Liver (tissue), 9 donors: ENCODE results near the gene ZNF22. TPM values are rescaled to one million over a fixed set of nuclear protein-coding genes. Genes with fewer than 3 reads are reported as not detected.
A peak's percentile ranks its signal among the peaks of the same experiment; 100 is the strongest.

ENCODE experiments used
- DNase-seq: peaks from one replicate; pipeline ENCODE4 v3.0.0-alpha.2; 2017; ENCODE audit warnings: low spot score
- H3K27ac ChIP-seq, 2 donors: one replicate each; pipeline ENCODE4 v1.7.0; 2013; ENCODE audit warnings: inconsistent platforms in 2 of 2, low read length in 2 of 2, control low read depth in 1 of 2, low read depth in 1 of 2, mild to moderate bottlenecking in 1 of 2
- H3K27me3 ChIP-seq, 4 donors: one replicate each; pipeline versions ENCODE4 v1.6.1 to v1.7.0; 2013; ENCODE audit warnings: low read length in 3 of 4, inconsistent platforms in 1 of 4, mild to moderate bottlenecking in 1 of 4, moderate library complexity in 1 of 4; ENCODE audit not compliant: control insufficient read depth in 4 of 4, insufficient read depth in 4 of 4
- H3K36me3 ChIP-seq, 4 donors: one replicate each; pipeline versions ENCODE4 v1.6.1 to v1.7.0; 2013; ENCODE audit warnings: low read length in 3 of 4, mild to moderate bottlenecking in 3 of 4, low read depth in 1 of 4, moderate library complexity in 1 of 4; ENCODE audit not compliant: control insufficient read depth in 4 of 4, insufficient read depth in 3 of 4
- H3K4me1 ChIP-seq, 4 donors: one replicate each; pipeline versions ENCODE4 v1.6.1 to v1.7.0; 2013; ENCODE audit warnings: low read length in 3 of 4, mild to moderate bottlenecking in 3 of 4, moderate library complexity in 1 of 4; ENCODE audit not compliant: control insufficient read depth in 4 of 4, insufficient read depth in 4 of 4
- H3K4me3 ChIP-seq, 3 donors: one replicate each; pipeline versions ENCODE4 v1.6.1 to v1.7.0; 2013; ENCODE audit warnings: low read length in 3 of 3, control low read depth in 1 of 3, low read depth in 1 of 3, mild to moderate bottlenecking in 1 of 3
- H3K9ac ChIP-seq, 2 donors: one replicate each; pipeline ENCODE4 v1.7.0; 2013; ENCODE audit warnings: low read length in 2 of 2, mild to moderate bottlenecking in 2 of 2, moderate library complexity in 2 of 2, control low read depth in 1 of 2, low read depth in 1 of 2
- H3K9me3 ChIP-seq, 4 donors: one replicate each; pipeline versions ENCODE4 v1.6.1 to v1.7.0; 2013; ENCODE audit warnings: low read length in 3 of 4; ENCODE audit not compliant: control insufficient read depth in 4 of 4
- EGR1 ChIP-seq, 2 donors: IDR thresholded peaks; 2 replicates each; pipeline ENCODE4 v1.6.1; 2016 to 2018; ENCODE audit warnings: antibody characterized with exemption in 2 of 2, low read depth in 2 of 2
- FOXA1 ChIP-seq: IDR thresholded peaks from 2 replicates; pipeline ENCODE4 v1.6.1; 2016; ENCODE audit warnings: antibody characterized with exemption
- FOXA2 ChIP-seq: IDR thresholded peaks from 2 replicates; pipeline ENCODE4 v1.6.1; 2016; ENCODE audit warnings: antibody characterized with exemption
- GABPA ChIP-seq, 2 donors: IDR thresholded peaks in 1 of 2; conservative IDR thresholded peaks in 1 of 2; 2 replicates each; pipeline ENCODE4 v1.6.1; 2016; ENCODE audit warnings: antibody characterized with exemption in 2 of 2, mild to moderate bottlenecking in 1 of 2, moderate library complexity in 1 of 2
- HNF4A ChIP-seq, 2 donors: conservative IDR thresholded peaks; 2 replicates each; pipeline ENCODE4 v1.6.1; 2016; ENCODE audit warnings: antibody characterized with exemption in 2 of 2, mild to moderate bottlenecking in 2 of 2
- HNF4G ChIP-seq: IDR thresholded peaks from 2 replicates; pipeline ENCODE4 v1.6.1; 2016; ENCODE audit warnings: antibody characterized with exemption
- JUND ChIP-seq, 2 donors: IDR thresholded peaks; 2 replicates each; pipeline ENCODE4 v1.6.1; 2016; ENCODE audit warnings: antibody characterized with exemption in 2 of 2
- NR2F2 ChIP-seq: IDR thresholded peaks from 2 replicates; pipeline ENCODE4 v1.6.1; 2016; ENCODE audit warnings: antibody characterized with exemption
- RAD21 ChIP-seq, 2 donors: IDR thresholded peaks; 2 replicates each; pipeline ENCODE4 v1.6.1; 2016; ENCODE audit warnings: antibody characterized with exemption in 2 of 2, mild to moderate bottlenecking in 2 of 2
- RXRA ChIP-seq, 2 donors: IDR thresholded peaks; 2 replicates each; pipeline ENCODE4 v1.6.1; 2017 to 2018; ENCODE audit warnings: antibody characterized with exemption in 2 of 2, mild to moderate bottlenecking in 1 of 2
- SP1 ChIP-seq: IDR thresholded peaks from 2 replicates; pipeline ENCODE4 v1.6.1; 2018; ENCODE audit warnings: antibody characterized with exemption, mild to moderate bottlenecking
- TAF1 ChIP-seq: conservative IDR thresholded peaks from 2 replicates; pipeline ENCODE4 v1.6.1; 2016; ENCODE audit warnings: antibody characterized with exemption, mild to moderate bottlenecking
- YY1 ChIP-seq: IDR thresholded peaks from 2 replicates; pipeline ENCODE4 v1.6.1; 2016; ENCODE audit warnings: antibody characterized with exemption, mild to moderate bottlenecking
- WGBS: extraction: QIAGEN DNeasy Blood & Tissue Kit; methylation state at CpG from one replicate; pipeline ENCODE4 v1.1.7; 2013; 5-methylcytosine and 5-hydroxymethylcytosine counted together
- polyA plus RNA-seq, 2 donors: library from polyadenylated mRNA; stranded (reverse) in 1 of 2; unstranded in 1 of 2; fragments of 200-250 nt in 1 of 2; fragments of >200 nt in 1 of 2; fragmentation: Nextera tagmentation in 1 of 2; extraction: Ambion mirVana in 1 of 2; gene quantifications; one replicate each; pipeline versions ENCODE4 v1.2.1 to v1.2.3, GENCODE V29; 2013 to 2015
- total RNA-seq, 2 donors: library from RNA; depleted of rRNA; stranded (reverse); fragments of >200 nt; gene quantifications; one replicate each; pipeline ENCODE4 v1.2.3, GENCODE V29; 2014
- TF ChIP-seq, protein P1 (sequence below): IDR thresholded peaks from 2 replicates; pipeline ENCODE4 v1.6.1; 2016; ENCODE audit warnings: antibody characterized with exemption, mild to moderate bottlenecking
- TF ChIP-seq, protein P2 (sequence below): IDR thresholded peaks from 2 replicates; pipeline ENCODE4 v1.6.1; 2016; ENCODE audit warnings: antibody characterized with exemption
- TF ChIP-seq, protein P3 (sequence below): fragments of 150-350 bp; IDR thresholded peaks from 2 replicates; pipeline ENCODE4 v1.5.1; 2017; ENCODE audit warnings: improper control_type of control experiment, low read depth, low read length; ENCODE audit not compliant: missing input control
- TF ChIP-seq, protein P4 (sequence below): IDR thresholded peaks from 2 replicates; pipeline ENCODE4 v1.6.1; 2016; ENCODE audit warnings: antibody characterized with exemption
- TF ChIP-seq, protein P5 (sequence below): IDR thresholded peaks from 2 replicates; pipeline ENCODE4 v1.6.1; 2016; ENCODE audit warnings: antibody characterized with exemption
- donor health status: healthy.
- donor health status: healthy.
- donor health status: healthy.
- donor health status: healthy.
- donor health status: healthy.

The ZNF22 gene
- total and polyA plus RNA-seq, 4 donors = 10.3 to 22.6 (median 20.3) TPM

DNA sequence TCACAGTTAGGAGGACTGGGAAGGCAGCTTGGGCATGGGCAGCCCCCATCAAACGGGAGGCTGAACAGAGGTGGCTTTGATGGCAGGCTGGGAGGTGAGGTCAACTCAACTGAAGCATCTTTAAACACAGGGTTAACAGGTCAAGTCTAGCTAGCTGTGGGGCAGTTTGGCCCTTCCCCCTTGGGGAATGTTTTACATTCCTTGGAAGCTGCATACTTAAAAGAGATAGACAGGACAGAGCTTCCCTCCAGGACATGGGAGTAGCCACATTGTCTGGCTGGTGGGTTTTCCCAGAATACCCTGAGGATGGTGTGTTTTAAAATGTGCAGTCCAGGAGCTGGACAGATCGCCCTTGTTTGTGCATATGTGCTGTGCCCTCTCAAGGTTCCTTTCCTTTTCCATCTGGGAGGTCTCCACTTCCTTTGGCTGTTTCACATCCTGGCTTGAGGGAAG lies 47.9 kb upstream of the ZNF22 start:
- no peak overlapping the region for H3K4me3 ChIP-seq
- WGBS = 72% methylated on average over 2 of the region's 2 CpGs
- peaks cover 0 to 2% (median 0%) of the 10 kb centered on the region in 4 donors for H3K4me1 ChIP-seq
- H3K9me3 ChIP-seq = no peaks in the 10 kb centered on the region
- TF ChIP-seq GABPA (IDR thresholded peaks at IDR 0.05 in 1 of 2, conservative IDR thresholded peaks at IDR 0.05 in 1 of 2) = no peak
- TF ChIP-seq JUND (IDR thresholded peaks at IDR 0.05) = no peak
- H3K27me3 ChIP-seq = no peaks in the 10 kb centered on the region
- H3K36me3 ChIP-seq = peaks cover 0 to 3% (median 0%) of the 10 kb centered on the region in 4 donors
- H3K9ac ChIP-seq = no peak overlapping the region
- no peak overlapping the region for H3K27ac ChIP-seq
- DNase-seq = peak; percentile 12

DNA sequence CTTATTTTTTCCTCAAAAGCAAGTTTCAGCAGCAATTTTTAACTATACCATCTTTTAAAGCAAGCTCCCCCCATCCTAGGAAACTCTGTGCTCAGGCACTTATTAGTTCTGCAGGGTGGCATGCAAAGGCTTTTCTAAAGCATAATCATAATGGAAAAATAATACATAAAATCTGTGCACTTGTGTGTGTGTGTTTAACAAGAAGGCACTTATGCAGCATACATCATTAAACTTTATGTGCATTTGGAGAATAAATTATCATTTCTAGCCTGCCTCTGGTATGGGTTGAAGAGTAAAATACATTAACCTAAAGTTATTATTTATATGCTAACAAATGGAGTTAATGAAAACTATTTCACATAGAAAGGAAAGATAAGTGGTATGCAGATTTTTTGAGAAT lies 46.7 kb upstream of the ZNF22 start:
- Histone ChIP-seq H3K4me3 (no peak overlapping the region), H3K9ac (no peak overlapping the region), H3K27me3 (no peaks in the 10 kb centered on the region), H3K36me3 (peaks cover 0 to 3% (median 0%) of the 10 kb centered on the region in 4 donors), H3K9me3 (no peaks in the 10 kb centered on the region), H3K4me1 (peaks cover 3 to 13% (median 7%) of the 10 kb centered on the region in 4 donors), H3K27ac (no peak overlapping the region)
- no peak for DNase-seq
- no peak for TF ChIP-seq JUND (IDR thresholded peaks at IDR 0.05)
- TF ChIP-seq, protein P1, sequence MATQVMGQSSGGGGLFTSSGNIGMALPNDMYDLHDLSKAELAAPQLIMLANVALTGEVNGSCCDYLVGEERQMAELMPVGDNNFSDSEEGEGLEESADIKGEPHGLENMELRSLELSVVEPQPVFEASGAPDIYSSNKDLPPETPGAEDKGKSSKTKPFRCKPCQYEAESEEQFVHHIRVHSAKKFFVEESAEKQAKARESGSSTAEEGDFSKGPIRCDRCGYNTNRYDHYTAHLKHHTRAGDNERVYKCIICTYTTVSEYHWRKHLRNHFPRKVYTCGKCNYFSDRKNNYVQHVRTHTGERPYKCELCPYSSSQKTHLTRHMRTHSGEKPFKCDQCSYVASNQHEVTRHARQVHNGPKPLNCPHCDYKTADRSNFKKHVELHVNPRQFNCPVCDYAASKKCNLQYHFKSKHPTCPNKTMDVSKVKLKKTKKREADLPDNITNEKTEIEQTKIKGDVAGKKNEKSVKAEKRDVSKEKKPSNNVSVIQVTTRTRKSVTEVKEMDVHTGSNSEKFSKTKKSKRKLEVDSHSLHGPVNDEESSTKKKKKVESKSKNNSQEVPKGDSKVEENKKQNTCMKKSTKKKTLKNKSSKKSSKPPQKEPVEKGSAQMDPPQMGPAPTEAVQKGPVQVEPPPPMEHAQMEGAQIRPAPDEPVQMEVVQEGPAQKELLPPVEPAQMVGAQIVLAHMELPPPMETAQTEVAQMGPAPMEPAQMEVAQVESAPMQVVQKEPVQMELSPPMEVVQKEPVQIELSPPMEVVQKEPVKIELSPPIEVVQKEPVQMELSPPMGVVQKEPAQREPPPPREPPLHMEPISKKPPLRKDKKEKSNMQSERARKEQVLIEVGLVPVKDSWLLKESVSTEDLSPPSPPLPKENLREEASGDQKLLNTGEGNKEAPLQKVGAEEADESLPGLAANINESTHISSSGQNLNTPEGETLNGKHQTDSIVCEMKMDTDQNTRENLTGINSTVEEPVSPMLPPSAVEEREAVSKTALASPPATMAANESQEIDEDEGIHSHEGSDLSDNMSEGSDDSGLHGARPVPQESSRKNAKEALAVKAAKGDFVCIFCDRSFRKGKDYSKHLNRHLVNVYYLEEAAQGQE = no peak
- TF ChIP-seq RAD21 (IDR thresholded peaks at IDR 0.05) = no peak
- TF ChIP-seq, protein P2, sequence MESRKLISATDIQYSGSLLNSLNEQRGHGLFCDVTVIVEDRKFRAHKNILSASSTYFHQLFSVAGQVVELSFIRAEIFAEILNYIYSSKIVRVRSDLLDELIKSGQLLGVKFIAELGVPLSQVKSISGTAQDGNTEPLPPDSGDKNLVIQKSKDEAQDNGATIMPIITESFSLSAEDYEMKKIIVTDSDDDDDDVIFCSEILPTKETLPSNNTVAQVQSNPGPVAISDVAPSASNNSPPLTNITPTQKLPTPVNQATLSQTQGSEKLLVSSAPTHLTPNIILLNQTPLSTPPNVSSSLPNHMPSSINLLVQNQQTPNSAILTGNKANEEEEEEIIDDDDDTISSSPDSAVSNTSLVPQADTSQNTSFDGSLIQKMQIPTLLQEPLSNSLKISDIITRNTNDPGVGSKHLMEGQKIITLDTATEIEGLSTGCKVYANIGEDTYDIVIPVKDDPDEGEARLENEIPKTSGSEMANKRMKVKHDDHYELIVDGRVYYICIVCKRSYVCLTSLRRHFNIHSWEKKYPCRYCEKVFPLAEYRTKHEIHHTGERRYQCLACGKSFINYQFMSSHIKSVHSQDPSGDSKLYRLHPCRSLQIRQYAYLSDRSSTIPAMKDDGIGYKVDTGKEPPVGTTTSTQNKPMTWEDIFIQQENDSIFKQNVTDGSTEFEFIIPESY = no peak
- no peak for TF ChIP-seq HNF4A (conservative IDR thresholded peaks at IDR 0.05)
- no peak for TF ChIP-seq EGR1 (IDR thresholded peaks at IDR 0.05; ENCODE audit: low read depth in 2 of 2)
- TF ChIP-seq TAF1 = no peak

DNA sequence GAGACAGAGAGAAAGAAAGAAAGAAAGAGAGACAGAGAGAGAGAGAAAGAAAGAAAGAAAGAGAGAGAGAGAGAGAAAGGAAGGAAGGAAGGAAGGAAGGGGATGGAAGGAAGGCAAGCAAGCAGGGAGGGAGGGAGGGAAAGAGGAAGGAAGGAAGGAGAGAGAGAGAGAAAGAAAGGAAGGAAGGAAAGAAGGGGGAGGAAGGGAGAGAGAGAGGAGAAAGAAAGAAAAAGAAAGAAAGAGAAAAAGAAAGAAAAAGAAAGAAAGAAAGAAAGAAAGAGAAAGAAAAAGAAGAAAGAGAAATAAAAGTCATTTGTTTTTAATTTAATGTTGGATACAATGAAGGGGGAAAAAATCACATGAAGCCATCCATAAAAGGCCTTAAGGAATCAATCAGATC lies 45.8 kb upstream of the ZNF22 start:
- Histone ChIP-seq H3K9ac (no peak overlapping the region), H3K9me3 (no peaks in the 10 kb centered on the region), H3K27me3 (no peaks in the 10 kb centered on the region), H3K4me1 (peaks cover 5 to 16% (median 11%) of the 10 kb centered on the region in 4 donors), H3K27ac (no peak overlapping the region), H3K36me3 (peaks cover 0 to 3% (median 0%) of the 10 kb centered on the region in 4 donors), H3K4me3 (no peak overlapping the region)
- no peak for DNase-seq
- TF ChIP-seq FOXA1 (no peak), GABPA (IDR thresholded peaks at IDR 0.05 in 1 of 2, conservative IDR thresholded peaks at IDR 0.05 in 1 of 2) (no peak), HNF4G (no peak), YY1 (no peak), SP1 (no peak), NR2F2 (no peak), FOXA2 (no peak), RXRA (IDR thresholded peaks at IDR 0.05) (no peak), JUND (IDR thresholded peaks at IDR 0.05) (no peak), HNF4A (conservative IDR thresholded peaks at IDR 0.05) (no peak)
- TF ChIP-seq, protein P3, sequence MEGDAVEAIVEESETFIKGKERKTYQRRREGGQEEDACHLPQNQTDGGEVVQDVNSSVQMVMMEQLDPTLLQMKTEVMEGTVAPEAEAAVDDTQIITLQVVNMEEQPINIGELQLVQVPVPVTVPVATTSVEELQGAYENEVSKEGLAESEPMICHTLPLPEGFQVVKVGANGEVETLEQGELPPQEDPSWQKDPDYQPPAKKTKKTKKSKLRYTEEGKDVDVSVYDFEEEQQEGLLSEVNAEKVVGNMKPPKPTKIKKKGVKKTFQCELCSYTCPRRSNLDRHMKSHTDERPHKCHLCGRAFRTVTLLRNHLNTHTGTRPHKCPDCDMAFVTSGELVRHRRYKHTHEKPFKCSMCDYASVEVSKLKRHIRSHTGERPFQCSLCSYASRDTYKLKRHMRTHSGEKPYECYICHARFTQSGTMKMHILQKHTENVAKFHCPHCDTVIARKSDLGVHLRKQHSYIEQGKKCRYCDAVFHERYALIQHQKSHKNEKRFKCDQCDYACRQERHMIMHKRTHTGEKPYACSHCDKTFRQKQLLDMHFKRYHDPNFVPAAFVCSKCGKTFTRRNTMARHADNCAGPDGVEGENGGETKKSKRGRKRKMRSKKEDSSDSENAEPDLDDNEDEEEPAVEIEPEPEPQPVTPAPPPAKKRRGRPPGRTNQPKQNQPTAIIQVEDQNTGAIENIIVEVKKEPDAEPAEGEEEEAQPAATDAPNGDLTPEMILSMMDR = no peak
- TF ChIP-seq, protein P4, sequence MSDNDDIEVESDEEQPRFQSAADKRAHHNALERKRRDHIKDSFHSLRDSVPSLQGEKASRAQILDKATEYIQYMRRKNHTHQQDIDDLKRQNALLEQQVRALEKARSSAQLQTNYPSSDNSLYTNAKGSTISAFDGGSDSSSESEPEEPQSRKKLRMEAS = no peak
- TF ChIP-seq, protein P5, sequence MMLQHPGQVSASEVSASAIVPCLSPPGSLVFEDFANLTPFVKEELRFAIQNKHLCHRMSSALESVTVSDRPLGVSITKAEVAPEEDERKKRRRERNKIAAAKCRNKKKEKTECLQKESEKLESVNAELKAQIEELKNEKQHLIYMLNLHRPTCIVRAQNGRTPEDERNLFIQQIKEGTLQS = no peak
- TF ChIP-seq, protein P2 = no peak
